ENCODE results near the gene FBXO17.
A peak's percentile ranks its signal among the peaks of the same experiment; 100 is the strongest.

The FBXO17 gene

DNA sequence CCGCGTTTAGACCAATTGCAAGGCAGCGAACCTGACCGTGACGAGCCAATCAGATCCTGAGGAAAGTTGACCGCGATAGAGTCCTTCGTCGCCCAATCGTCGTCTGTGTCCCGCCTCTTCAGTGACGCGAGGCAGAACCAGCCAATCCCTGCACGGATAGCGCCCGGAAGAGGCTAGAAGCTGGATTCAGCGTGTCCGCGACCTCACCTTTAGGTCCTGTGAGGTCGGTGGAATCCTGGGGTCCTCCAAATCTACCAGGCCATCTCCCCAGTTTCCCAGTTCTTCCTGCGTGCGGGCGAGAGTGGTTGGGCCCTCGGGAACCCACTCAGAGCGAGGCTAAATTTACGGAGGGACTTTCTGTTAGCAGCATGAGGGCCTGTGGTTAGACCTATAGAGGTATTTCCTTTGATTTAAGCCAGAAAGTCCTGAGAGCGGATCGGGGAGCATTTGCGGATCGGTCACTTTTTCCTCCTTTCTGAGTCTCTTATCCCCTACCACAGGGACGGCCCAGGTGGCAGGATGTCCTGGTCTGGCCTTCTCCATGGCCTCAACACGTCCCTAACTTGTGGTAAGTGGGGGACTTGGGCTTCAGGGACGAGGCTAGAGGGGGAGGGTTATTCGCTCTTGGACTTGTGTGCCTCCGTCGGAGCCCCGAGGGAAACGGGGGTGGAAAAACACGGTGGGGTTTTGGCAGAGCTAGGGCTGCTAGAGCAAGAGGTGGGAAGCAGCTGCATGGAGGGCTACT lies 44.6 kb downstream of the FBXO17 start, which contains the start of gene MRPS12:
Gene MRPS12 (plus strand): TSS at position 169 of the 745 bp plus-strand sequence. CDS start 351 bp downstream, at position 520.
- TF ChIP-seq, protein P1, sequence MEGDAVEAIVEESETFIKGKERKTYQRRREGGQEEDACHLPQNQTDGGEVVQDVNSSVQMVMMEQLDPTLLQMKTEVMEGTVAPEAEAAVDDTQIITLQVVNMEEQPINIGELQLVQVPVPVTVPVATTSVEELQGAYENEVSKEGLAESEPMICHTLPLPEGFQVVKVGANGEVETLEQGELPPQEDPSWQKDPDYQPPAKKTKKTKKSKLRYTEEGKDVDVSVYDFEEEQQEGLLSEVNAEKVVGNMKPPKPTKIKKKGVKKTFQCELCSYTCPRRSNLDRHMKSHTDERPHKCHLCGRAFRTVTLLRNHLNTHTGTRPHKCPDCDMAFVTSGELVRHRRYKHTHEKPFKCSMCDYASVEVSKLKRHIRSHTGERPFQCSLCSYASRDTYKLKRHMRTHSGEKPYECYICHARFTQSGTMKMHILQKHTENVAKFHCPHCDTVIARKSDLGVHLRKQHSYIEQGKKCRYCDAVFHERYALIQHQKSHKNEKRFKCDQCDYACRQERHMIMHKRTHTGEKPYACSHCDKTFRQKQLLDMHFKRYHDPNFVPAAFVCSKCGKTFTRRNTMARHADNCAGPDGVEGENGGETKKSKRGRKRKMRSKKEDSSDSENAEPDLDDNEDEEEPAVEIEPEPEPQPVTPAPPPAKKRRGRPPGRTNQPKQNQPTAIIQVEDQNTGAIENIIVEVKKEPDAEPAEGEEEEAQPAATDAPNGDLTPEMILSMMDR (IDR thresholded peaks at IDR 0.05; ENCODE audit: insufficient read depth, low read depth, low read length, missing control alignments): no peak
- peak within 1 kb of the TSS; percentile 99 for H3K4me3 ChIP-seq (ENCODE audit: low read length)
- peak; percentile 100 for DNase-seq (ENCODE audit: low read depth)

GRCh38 chr19:38929929-38930775 lies 45.4 kb downstream of the FBXO17 start, which contains the start of gene SARS2:
SARS2 (minus strand) TSS chr19:38930763; CDS start chr19:38930736, 27 bp downstream.
- H3K4me3 ChIP-seq (ENCODE audit: low read length): peak within 1 kb of the TSS; percentile 99
- DNase-seq (ENCODE audit: low read depth): peak; percentile 93
- TF ChIP-seq, protein P1 (IDR thresholded peaks at IDR 0.05; ENCODE audit: insufficient read depth, low read depth, low read length, missing control alignments): peak; percentile 83

GRCh38 chr19:38928391-38929001 lies 47.0 kb downstream of the FBXO17 start:
- no peak for DNase-seq (ENCODE audit: low read depth)
- TF ChIP-seq, protein P1 (IDR thresholded peaks at IDR 0.05; ENCODE audit: insufficient read depth, low read depth, low read length, missing control alignments): no peak

DNA sequence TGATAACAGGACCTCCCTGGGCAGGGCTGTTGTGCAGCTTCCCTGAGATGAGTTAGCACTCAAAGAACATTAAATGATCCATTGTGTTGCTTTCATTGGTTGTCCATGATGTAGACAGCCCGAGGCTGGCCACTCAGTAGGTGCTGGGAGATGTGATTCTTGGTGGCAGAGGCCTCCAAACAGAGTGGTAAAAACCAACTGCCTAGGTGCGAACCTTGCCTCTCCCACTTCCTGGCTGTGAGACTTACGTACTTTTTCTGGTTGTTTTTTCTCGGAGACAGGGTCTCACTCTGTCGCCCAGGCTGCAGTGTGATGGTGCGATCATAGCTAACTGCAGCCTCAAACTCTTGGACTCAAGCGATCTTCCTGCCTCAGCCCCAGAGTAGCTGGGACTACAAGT lies 51.2 kb downstream of the FBXO17 start:
- TF ChIP-seq, protein P1 (IDR thresholded peaks at IDR 0.05; ENCODE audit: insufficient read depth, low read depth, low read length, missing control alignments): no peak
- no peak for DNase-seq (ENCODE audit: low read depth)
- H3K4me3 ChIP-seq (ENCODE audit: low read length): no peak overlapping the region

More at GRCh38 chr19:38928391-38929001, 47.0 kb downstream of the FBXO17 start:
- no peak overlapping the region for H3K4me3 ChIP-seq (ENCODE audit: low read length)

DNA sequence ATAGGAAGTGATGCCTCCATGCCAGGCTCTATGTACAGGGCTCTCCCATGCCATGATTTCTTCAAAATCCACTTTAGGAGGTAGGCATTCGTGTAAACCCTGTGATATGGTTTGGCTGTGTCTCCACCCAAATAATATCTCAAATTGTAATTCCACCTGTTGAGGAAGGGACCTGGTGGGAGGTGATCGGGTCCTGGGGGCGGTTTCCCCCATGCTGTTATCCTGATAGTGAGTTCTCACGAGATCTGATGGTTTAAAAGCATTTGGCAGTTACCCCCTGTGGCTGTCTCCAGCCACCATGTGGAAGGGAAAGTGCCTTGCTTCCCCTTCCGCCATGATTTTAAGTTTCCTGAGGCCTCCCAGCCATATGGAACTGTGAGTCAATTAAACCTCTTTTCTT lies 53.1 kb downstream of the FBXO17 start:
- TF ChIP-seq, protein P1 (IDR thresholded peaks at IDR 0.05; ENCODE audit: insufficient read depth, low read depth, low read length, missing control alignments): no peak
- DNase-seq (ENCODE audit: low read depth): no peak
- H3K4me3 ChIP-seq (ENCODE audit: low read length): no peak overlapping the region

- no peak for DNase-seq (ENCODE audit: low read depth)
- TF ChIP-seq, protein P1 (IDR thresholded peaks at IDR 0.05; ENCODE audit: insufficient read depth, low read depth, low read length, missing control alignments): no peak
- H3K4me3 ChIP-seq (ENCODE audit: low read length): no peak overlapping the region
Observed at GRCh38 chr19:38921420-38922274, 53.9 kb downstream of the FBXO17 start.

Data from epithelial cell of esophagus (primary cell).